Measurements from ENCODE around the gene MYO9B. TPM values are rescaled to one million over a fixed set of nuclear protein-coding genes. Genes with fewer than 3 reads are reported as not detected.

The MYO9B gene
- polyA plus RNA-seq, 1 donor (not counting 4 experiments of a cell fraction or from before 2014, with no cell fraction given), result 14.3 TPM

DNA sequence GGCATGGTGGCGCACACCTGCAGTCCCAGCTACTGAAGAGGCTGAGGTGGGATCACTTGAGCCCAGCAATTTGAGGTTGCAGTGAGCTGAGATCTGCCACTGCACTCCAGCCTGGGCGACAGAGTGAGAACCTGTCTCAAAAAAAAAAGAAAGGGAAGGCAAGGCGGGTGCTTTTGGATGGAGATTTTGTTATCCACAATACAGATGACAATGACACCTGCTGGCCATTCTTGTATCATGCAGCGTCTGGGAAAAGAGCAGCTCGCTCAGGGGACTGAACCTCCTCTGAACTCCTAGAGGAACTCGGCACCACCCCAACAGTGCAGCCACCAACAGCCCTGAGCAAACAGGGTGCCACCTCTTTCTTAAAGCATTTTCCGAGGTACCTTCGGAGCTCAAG, 23.1 kb upstream of the MYO9B start:
- H3K4me3 ChIP-seq (ENCODE audit: control insufficient read depth in 2 of 3, extremely low read depth in 1 of 3, insufficient read depth in 2 of 3, low read depth in 1 of 3, low read length in 3 of 3), result no peak overlapping the region
- DNase-seq (ENCODE audit: low read depth, low spot score), result no peak
- H3K79me2 ChIP-seq (ENCODE audit: control insufficient read depth, insufficient read depth, low read length), result no peaks in the 10 kb centered on the region
- no peak overlapping the region for H2AFZ ChIP-seq (ENCODE audit: control insufficient read depth, low read length)
- dilution Hi-C loops (cut with MboI; ENCODE audit: extremely low pct_ligation_motif_present, low sequenced_read_pairs), result no loop called here
- no peaks in the 10 kb centered on the region for H4K20me1 ChIP-seq (ENCODE audit: control insufficient read depth, extremely low read depth, insufficient read depth, low read length)
- peaks cover 7% of the 10 kb centered on the region for H3K4me1 ChIP-seq (ENCODE audit: control insufficient read depth, extremely low read depth, insufficient read depth, low read length)
- peaks cover 2 to 12% of the 10 kb centered on the region in 2 experiments for H3K36me3 ChIP-seq (ENCODE audit: control insufficient read depth in 2 of 2, extremely low read depth in 1 of 2, insufficient read depth in 2 of 2, low read length in 2 of 2)
- no peak overlapping the region for H3K4me2 ChIP-seq (ENCODE audit: control insufficient read depth, extremely low read depth, insufficient read depth, low read depth, low read length)
- H3K9me1 ChIP-seq (ENCODE audit: control insufficient read depth, extremely low read depth, insufficient read depth, low read length), result no peaks in the 10 kb centered on the region
- TF ChIP-seq EZH2 (IDR thresholded peaks at IDR 0.05; ENCODE audit: low read length), result no peak
- TF ChIP-seq, protein P1, sequence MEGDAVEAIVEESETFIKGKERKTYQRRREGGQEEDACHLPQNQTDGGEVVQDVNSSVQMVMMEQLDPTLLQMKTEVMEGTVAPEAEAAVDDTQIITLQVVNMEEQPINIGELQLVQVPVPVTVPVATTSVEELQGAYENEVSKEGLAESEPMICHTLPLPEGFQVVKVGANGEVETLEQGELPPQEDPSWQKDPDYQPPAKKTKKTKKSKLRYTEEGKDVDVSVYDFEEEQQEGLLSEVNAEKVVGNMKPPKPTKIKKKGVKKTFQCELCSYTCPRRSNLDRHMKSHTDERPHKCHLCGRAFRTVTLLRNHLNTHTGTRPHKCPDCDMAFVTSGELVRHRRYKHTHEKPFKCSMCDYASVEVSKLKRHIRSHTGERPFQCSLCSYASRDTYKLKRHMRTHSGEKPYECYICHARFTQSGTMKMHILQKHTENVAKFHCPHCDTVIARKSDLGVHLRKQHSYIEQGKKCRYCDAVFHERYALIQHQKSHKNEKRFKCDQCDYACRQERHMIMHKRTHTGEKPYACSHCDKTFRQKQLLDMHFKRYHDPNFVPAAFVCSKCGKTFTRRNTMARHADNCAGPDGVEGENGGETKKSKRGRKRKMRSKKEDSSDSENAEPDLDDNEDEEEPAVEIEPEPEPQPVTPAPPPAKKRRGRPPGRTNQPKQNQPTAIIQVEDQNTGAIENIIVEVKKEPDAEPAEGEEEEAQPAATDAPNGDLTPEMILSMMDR (optimal IDR thresholded peaks at IDR 0.05 in 1 of 3, IDR thresholded peaks at IDR 0.05 in 1 of 3, conservative IDR thresholded peaks at IDR 0.05 in 1 of 3; ENCODE audit: extremely low read depth in 1 of 3, insufficient read depth in 2 of 3, low read length in 3 of 3), result peak; percentile 52 to 67 (median 63)
- H3K9me3 ChIP-seq (ENCODE audit: control insufficient read depth, low read depth, low read length), result no peaks in the 10 kb centered on the region
- H3K9ac ChIP-seq (ENCODE audit: control insufficient read depth, extremely low read depth, insufficient read depth, low read length), result no peak overlapping the region
- H3K27me3 ChIP-seq (ENCODE audit: control insufficient read depth, extremely low read depth, insufficient read depth, low read length), result no peaks in the 10 kb centered on the region
- FAIRE-seq, result no peak
- H3K27ac ChIP-seq (ENCODE audit: control insufficient read depth, insufficient read depth, low read length), result no peak overlapping the region

DNA sequence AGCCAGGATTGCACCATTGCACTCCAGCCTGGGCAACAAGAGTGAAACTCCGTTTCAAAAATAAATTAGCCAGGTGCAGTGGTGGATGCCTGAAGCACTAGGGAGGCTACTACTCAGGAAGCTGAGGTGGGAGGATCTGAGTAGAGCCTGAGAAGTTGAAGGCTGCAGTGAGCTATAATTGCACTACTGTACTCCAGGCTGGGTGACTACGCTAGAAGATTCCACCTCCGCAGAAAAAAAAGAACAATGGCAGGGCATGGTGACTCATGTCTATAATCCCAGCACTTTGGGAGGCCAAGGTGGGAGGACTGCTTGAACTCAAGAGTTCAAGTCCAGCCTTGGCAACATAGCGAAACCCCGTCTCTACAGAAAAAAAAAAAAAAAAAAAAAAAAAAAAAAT, 20.8 kb upstream of the MYO9B start:
- TF ChIP-seq EZH2 (IDR thresholded peaks at IDR 0.05; ENCODE audit: low read length), result no peak
- TF ChIP-seq, protein P1 (optimal IDR thresholded peaks at IDR 0.05 in 1 of 3, IDR thresholded peaks at IDR 0.05 in 1 of 3, conservative IDR thresholded peaks at IDR 0.05 in 1 of 3; ENCODE audit: extremely low read depth in 1 of 3, insufficient read depth in 2 of 3, low read length in 3 of 3), result no peak
- Histone ChIP-seq H3K27me3 (ENCODE audit: control insufficient read depth, extremely low read depth, insufficient read depth, low read length) (no peaks in the 10 kb centered on the region), H3K79me2 (ENCODE audit: control insufficient read depth, insufficient read depth, low read length) (no peaks in the 10 kb centered on the region), H3K9me3 (ENCODE audit: control insufficient read depth, low read depth, low read length) (peaks cover 7% of the 10 kb centered on the region), H3K9ac (ENCODE audit: control insufficient read depth, extremely low read depth, insufficient read depth, low read length) (no peak overlapping the region), H3K36me3 (ENCODE audit: control insufficient read depth in 2 of 2, extremely low read depth in 1 of 2, insufficient read depth in 2 of 2, low read length in 2 of 2) (peaks cover 3 to 27% of the 10 kb centered on the region in 2 experiments), H4K20me1 (ENCODE audit: control insufficient read depth, extremely low read depth, insufficient read depth, low read length) (no peaks in the 10 kb centered on the region), H3K4me3 (ENCODE audit: control insufficient read depth in 2 of 3, extremely low read depth in 1 of 3, insufficient read depth in 2 of 3, low read depth in 1 of 3, low read length in 3 of 3) (no peak overlapping the region), H3K4me2 (ENCODE audit: control insufficient read depth, extremely low read depth, insufficient read depth, low read depth, low read length) (no peak overlapping the region), H2AFZ (ENCODE audit: control insufficient read depth, low read length) (no peak overlapping the region), H3K9me1 (ENCODE audit: control insufficient read depth, extremely low read depth, insufficient read depth, low read length) (no peaks in the 10 kb centered on the region), H3K27ac (ENCODE audit: control insufficient read depth, insufficient read depth, low read length) (no peak overlapping the region), H3K4me1 (ENCODE audit: control insufficient read depth, extremely low read depth, insufficient read depth, low read length) (peaks cover 3% of the 10 kb centered on the region)
- dilution Hi-C loops (cut with MboI; ENCODE audit: extremely low pct_ligation_motif_present, low sequenced_read_pairs), result no loop called here
- FAIRE-seq (no peak), DNase-seq (ENCODE audit: low read depth, low spot score) (no peak)
